C4-2B (cell line): ENCODE results near the gene IL1RAPL2.
"Not testable (repeated sequence)": the region's sequence is repeated elsewhere in the genome, so short reads cannot be mapped to it uniquely, and the experiment has no call there.

Experiments used
- H3K27ac ChIP-seq: fragments of 450-650 bp; 2 replicates; pipeline ENCODE4 v1.5.1; 2017
- CTCF ChIP-seq: fragments of 450-650 bp; conservative IDR thresholded peaks from 2 replicates; pipeline ENCODE4 v1.5.1; 2017; ENCODE audit warnings: mild to moderate bottlenecking
- ZFX ChIP-seq: fragments of 450-650 bp; IDR thresholded peaks from 2 replicates; pipeline ENCODE4 v1.6.1; 2017

IL1RAPL2 gene

GRCh38 chrX:104647084-104647483, 81.1 kb downstream of the IL1RAPL2 start:
- H3K27ac ChIP-seq, result no peak overlapping the region
- TF ChIP-seq ZFX (no peak), CTCF (no peak)

GRCh38 chrX:104659005-104659744, 93.2 kb downstream of the IL1RAPL2 start:
- TF ChIP-seq CTCF (no peak), ZFX (no peak)

DNA sequence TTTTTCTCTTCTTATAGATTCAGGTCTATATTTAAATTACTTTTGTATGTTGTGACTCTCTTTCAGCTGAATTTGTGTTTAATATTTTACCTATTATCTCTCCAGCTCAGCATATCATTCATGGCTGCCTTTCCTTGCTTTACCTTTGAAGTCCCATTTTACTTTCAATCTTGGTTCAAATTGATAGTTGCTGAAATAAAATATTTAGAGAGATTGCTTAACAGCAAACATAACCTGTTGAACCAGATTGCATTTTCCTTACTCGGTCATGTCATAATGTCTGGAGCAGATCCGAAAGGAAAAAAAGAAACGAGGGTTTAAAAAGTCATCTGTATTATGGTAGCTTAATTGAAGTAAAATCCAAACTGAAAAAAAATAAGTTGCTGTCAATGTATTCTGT, 94.1 kb downstream of the IL1RAPL2 start:
- no peak for TF ChIP-seq ZFX
- TF ChIP-seq CTCF, result no peak

More at GRCh38 chrX:104659005-104659744, 93.2 kb downstream of the IL1RAPL2 start:
- no peak overlapping the region for H3K27ac ChIP-seq

GRCh38 chrX:104662694-104663093, 96.7 kb downstream of the IL1RAPL2 start:
- no peak for TF ChIP-seq ZFX
- H3K27ac ChIP-seq, result no peak overlapping the region

More for the DNA sequence above, 94.1 kb downstream of the IL1RAPL2 start:
- no peak overlapping the region for H3K27ac ChIP-seq

DNA sequence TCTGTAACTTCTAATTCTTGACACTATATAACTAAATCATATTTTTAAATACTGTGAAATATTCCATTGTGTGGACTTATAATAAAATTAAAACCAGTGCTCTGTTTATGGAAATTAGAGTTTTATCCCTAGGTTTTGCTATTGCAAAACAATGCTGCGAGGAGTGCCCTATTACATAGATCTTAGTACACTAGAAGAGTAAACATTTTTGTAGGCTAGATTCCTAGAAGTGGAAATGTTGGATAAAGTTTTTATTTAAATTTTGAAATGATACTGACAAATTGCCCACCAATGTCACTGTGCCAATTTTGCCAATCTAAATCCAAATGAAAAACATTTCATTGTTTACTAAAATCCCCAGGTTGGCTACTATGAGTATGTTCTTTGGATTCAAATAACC, 99.7 kb downstream of the IL1RAPL2 start:
- no peak overlapping the region for H3K27ac ChIP-seq
- TF ChIP-seq ZFX, result no peak
- no peak for TF ChIP-seq CTCF

- TF ChIP-seq ZFX (no peak), CTCF (peak; percentile 16)
Measured at GRCh38 chrX:104668550-104668949, 102.6 kb downstream of the IL1RAPL2 start.

GRCh38 chrX:104669063-104669462, 103.1 kb downstream of the IL1RAPL2 start:
- no peak overlapping the region for H3K27ac ChIP-seq
- TF ChIP-seq CTCF, result no peak

More at GRCh38 chrX:104668550-104668949, 102.6 kb downstream of the IL1RAPL2 start:
- H3K27ac ChIP-seq, result no peak overlapping the region

GRCh38 chrX:104670051-104670450, 104.1 kb downstream of the IL1RAPL2 start:
- no peak overlapping the region for H3K27ac ChIP-seq
- TF ChIP-seq CTCF (no peak), ZFX (no peak)

DNA sequence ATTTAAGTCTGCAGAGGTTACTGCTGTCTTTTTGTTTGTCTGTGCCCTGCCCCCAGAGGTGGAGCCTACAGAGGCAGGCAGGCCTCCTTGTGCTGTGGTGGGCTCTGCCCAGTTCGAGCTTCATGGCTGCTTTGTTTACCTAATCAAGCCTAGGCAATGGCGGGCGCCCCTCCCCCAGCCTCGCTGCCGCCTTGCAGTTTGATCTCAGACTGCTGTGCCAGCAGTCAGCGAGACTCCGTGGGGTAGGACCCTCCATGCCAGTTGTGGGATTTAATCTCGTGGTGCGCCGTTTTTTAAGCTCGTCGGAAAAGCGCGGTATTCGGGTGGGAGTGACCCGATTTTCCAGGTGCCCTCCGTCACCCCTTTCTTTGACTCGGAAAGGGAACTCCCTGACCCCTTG, 111.5 kb downstream of the IL1RAPL2 start:
- not testable (repeated sequence) for H3K27ac ChIP-seq
